PC-3 (cell line): ENCODE data around the gene DTNB. TPM values are rescaled to one million over a fixed set of nuclear protein-coding genes. Genes with fewer than 3 reads are reported as not detected.

ENCODE experiments used
- ATAC-seq: fragments of 200-7000 bp; cut with Tn5 transposase; 2 replicates; pipeline ENCODE4 v1.9.1; 2020; ENCODE audit warnings: mild to moderate bottlenecking, moderate library complexity
- BruUV-seq: library from RNA; stranded (reverse); fragments of 400-500 nt; replicated peaks from 2 replicates; lab custom pipeline; 2021; lab: Mats Ljungman, UMichigan
- CTCF ChIA-PET: fragments of 300-600 bp; sonication (Branson Sonifier 250); formaldehyde crosslinking; loops from one replicate; lab custom pipeline; 2022; ENCODE audit warnings: antibody characterized with exemption; lab: Charles Lee
- POLR2A ChIA-PET: fragments of 300-600 bp; sonication (Branson Sonifier 250); formaldehyde crosslinking; loops from one replicate; lab custom pipeline; 2022; ENCODE audit warnings: antibody characterized with exemption; ENCODE audit not compliant: unreplicated experiment; lab: Charles Lee
- DNase-seq: peaks from one replicate; pipeline ENCODE4 v3.0.0-alpha.2; 2015
- H2AFZ ChIP-seq: fragments of 300-600 bp; sonication (generic); 2 replicates; pipeline ENCODE4 v1.6.0; 2016; ENCODE audit warnings: antibody characterized with exemption, low read length
- H3F3A ChIP-seq: fragments of 300-600 bp; sonication (generic); one replicate; pipeline ENCODE4 v1.6.0; 2017; ENCODE audit warnings: antibody characterized with exemption, low read length, control low read depth, mild to moderate bottlenecking; ENCODE audit not compliant: unreplicated experiment
- H3K27ac ChIP-seq: fragments of 300-600 bp; sonication (generic); 2 replicates; pipeline ENCODE4 v1.5.1; 2016; ENCODE audit warnings: mild to moderate bottlenecking, low read length
- H3K27me3 ChIP-seq: fragments of 300-600 bp; sonication (generic); 2 replicates; pipeline ENCODE4 v1.6.1; 2016; ENCODE audit warnings: low read length, mixed read lengths
- H3K36me3 ChIP-seq: fragments of 300-600 bp; sonication (generic); 2 replicates; pipeline ENCODE4 v1.6.1; 2016; ENCODE audit warnings: low read depth, mixed run types, low read length, mixed read lengths
- H3K4me1 ChIP-seq: fragments of 300-600 bp; sonication (generic); 2 replicates; pipeline ENCODE4 v1.5.1; 2016; ENCODE audit warnings: low read length; ENCODE audit not compliant: insufficient read depth
- H3K4me2 ChIP-seq: fragments of 300-600 bp; sonication (generic); 2 replicates; pipeline ENCODE4 v1.6.0; 2016; ENCODE audit warnings: low read length
- H3K4me3 ChIP-seq: fragments of 300-600 bp; sonication (generic); 2 replicates; pipeline ENCODE4 v1.5.1; 2016; ENCODE audit warnings: mild to moderate bottlenecking, low read length, mixed read lengths
- H3K79me2 ChIP-seq: fragments of 300-600 bp; sonication (generic); 2 replicates; pipeline ENCODE4 v1.6.1; 2017; ENCODE audit warnings: low read length, mixed read lengths
- H3K9ac ChIP-seq: fragments of 300-600 bp; sonication (generic); 2 replicates; pipeline ENCODE4 v1.6.0; 2016; ENCODE audit warnings: mild to moderate bottlenecking, low read length
- H3K9me2 ChIP-seq: fragments of 300-600 bp; sonication (generic); replicated peaks from 2 replicates; pipeline ENCODE4 v1.6.1; 2016; ENCODE audit warnings: mixed run types, low read length, mixed read lengths
- H3K9me3 ChIP-seq: fragments of 300-600 bp; sonication (generic); 2 replicates; pipeline ENCODE4 v1.6.1; 2016; ENCODE audit warnings: low read length, mixed read lengths
- H4K20me1 ChIP-seq: fragments of 300-600 bp; sonication (generic); 2 replicates; pipeline ENCODE4 v1.6.1; 2016; ENCODE audit warnings: low read length, mixed read lengths
- EZH2 ChIP-seq: fragments of 300-600 bp; sonication (generic); IDR thresholded peaks from one replicate; pipeline ENCODE4 v1.6.1; 2017; ENCODE audit warnings: antibody characterized with exemption, mild to moderate bottlenecking, low read length; ENCODE audit not compliant: unreplicated experiment
- EZH2phosphoT487 ChIP-seq: fragments of 300-600 bp; sonication (generic); IDR thresholded peaks from 2 replicates; pipeline ENCODE4 v1.6.1; 2018; ENCODE audit warnings: mild to moderate bottlenecking, antibody characterized with exemption, low read length, borderline replicate concordance
- intact Hi-C: fragments of 100-400 bp; cut with micrococcal nuclease; formaldehyde crosslinking; loops from 2 replicates; pipeline ENCODE4 v1.9.0; 2023
- total RNA-seq: library from RNA; depleted of rRNA; stranded (reverse); fragments of >200 nt; gene quantifications from 2 replicates; pipeline ENCODE4 v1.2.3, GENCODE V29; 2014
- TF ChIP-seq, protein P1 (sequence below): fragments of 300-600 bp; sonication (generic); conservative IDR thresholded peaks from 2 replicates; pipeline ENCODE4 v1.5.1; 2017; ENCODE audit warnings: antibody characterized with exemption, low read depth, mild to moderate bottlenecking, low read length

DTNB gene
- total RNA-seq, 1 experiment from 2014 or later = 23.1 TPM

DNA sequence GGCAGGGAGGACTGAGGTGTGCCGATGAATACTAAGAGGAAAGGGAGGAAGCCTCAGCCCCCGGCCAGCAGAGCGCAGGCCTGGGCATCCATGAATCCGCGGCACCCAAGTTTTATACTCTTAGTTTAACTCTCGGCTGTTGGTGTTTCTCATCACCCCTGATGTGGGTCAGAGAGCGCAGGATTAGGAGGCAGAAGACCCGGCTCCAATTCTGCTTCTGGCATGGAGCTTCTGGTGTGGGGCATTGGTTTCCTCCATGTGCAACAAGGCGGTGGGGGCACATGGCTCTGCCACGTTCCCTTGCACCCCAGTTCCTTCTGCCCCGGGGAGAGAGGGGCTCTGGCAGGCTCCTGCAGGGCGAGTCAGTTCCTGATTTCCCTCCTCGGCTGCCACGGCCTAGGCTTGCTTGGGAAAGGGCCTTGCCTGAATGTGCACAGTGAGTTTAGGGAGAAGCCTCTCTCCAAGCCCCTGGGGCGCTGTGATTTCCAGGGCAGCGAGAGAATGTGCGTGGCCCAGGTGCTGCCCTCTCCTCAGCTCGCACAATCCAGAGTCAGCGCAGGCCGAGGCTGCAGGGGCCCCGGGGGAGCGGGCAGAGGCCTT lies 295.5 kb downstream of the DTNB start:
- CTCF ChIA-PET = interaction anchor here (1.2 kb wide), 1 partner anchor 16 kb away, joined by 16 read pairs; no protein-coding TSS in a partner anchor
- H3K27ac ChIP-seq = peak overlapping the region; percentile 82
- no TSS peak for BruUV-seq
- TF ChIP-seq, protein P1, sequence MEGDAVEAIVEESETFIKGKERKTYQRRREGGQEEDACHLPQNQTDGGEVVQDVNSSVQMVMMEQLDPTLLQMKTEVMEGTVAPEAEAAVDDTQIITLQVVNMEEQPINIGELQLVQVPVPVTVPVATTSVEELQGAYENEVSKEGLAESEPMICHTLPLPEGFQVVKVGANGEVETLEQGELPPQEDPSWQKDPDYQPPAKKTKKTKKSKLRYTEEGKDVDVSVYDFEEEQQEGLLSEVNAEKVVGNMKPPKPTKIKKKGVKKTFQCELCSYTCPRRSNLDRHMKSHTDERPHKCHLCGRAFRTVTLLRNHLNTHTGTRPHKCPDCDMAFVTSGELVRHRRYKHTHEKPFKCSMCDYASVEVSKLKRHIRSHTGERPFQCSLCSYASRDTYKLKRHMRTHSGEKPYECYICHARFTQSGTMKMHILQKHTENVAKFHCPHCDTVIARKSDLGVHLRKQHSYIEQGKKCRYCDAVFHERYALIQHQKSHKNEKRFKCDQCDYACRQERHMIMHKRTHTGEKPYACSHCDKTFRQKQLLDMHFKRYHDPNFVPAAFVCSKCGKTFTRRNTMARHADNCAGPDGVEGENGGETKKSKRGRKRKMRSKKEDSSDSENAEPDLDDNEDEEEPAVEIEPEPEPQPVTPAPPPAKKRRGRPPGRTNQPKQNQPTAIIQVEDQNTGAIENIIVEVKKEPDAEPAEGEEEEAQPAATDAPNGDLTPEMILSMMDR = no peak
- TF ChIP-seq EZH2 (no peak), EZH2phosphoT487 (no peak)
- H3K4me2 ChIP-seq = peak overlapping the region; percentile 88
- no peaks in the 10 kb centered on the region for H4K20me1 ChIP-seq
- H3K4me1 ChIP-seq = peaks cover 35% of the 10 kb centered on the region
- H3K27me3 ChIP-seq = no peaks in the 10 kb centered on the region
- H3F3A ChIP-seq = no peaks in the 10 kb centered on the region
- POLR2A ChIA-PET = no interaction called here
- intact Hi-C loops = loop anchor here (1.0 to 2.0 kb wide), 3 partner anchors 135 to 189 kb away; no protein-coding TSS in a partner anchor
- no peak overlapping the region for H2AFZ ChIP-seq
- no peak overlapping the region for H3K4me3 ChIP-seq
- no peak for DNase-seq
- H3K9me3 ChIP-seq = no peaks in the 10 kb centered on the region
- H3K9ac ChIP-seq = peak overlapping the region; percentile 55; the same call in 1 of the 2 replicates
- ATAC-seq = no peak
- H3K9me2 ChIP-seq = no peaks in the 10 kb centered on the region
- H3K79me2 ChIP-seq = no peaks in the 10 kb centered on the region
- H3K36me3 ChIP-seq = no peaks in the 10 kb centered on the region

DNA sequence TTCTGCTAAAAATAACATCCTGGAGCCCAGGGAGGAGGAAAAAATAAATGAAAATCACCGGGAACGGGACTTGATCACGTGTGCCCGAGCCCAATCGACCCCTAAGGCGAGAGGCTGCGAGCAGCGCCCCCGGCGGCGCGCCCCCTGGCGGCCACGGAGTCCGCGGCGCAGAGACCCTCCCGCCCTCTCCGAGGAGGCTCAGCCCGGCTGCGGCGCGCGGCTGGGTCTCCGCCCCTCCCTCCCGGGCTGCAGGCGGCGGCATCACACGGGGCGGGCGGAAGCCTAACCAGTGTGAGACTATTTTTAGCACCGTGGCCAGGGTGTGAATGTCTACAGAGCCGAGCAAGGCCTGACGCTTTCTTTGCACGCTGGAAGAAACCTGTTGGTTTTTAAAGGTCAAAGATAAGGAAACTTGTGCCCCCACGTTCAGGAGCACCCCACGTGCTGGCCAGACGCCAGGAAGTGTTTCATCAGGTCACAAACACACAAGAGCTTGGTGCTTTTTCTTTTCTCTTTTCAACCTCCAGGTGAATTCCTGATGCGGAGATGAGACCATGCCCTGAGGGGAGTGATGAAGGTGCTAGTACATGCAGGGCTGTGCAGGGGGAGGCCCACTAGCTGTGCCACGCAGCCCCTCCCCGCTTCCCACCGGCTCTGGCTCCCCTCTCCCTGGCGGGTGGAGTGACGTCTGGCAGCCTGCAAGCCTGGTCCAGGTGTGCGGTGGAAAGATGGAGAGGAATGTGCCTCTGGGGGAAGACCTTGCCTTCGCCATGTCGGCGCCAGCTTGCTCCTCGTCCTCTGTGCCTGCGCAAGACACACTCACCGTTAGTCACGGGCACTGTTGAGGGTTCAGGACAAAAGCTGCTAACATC lies 296.4 kb downstream of the DTNB start:
- H3K4me2 ChIP-seq = peak overlapping the region; percentile 88
- BruUV-seq = no TSS peak
- no peaks in the 10 kb centered on the region for H3K79me2 ChIP-seq
- no peaks in the 10 kb centered on the region for H4K20me1 ChIP-seq
- POLR2A ChIA-PET = interaction anchor here (0.6 kb wide), 1 partner anchor 136 kb away, joined by 6 read pairs; no protein-coding TSS in a partner anchor
- H3K27me3 ChIP-seq = no peaks in the 10 kb centered on the region
- H3K27ac ChIP-seq = peak overlapping the region; percentile 82
- no peaks in the 10 kb centered on the region for H3K9me3 ChIP-seq
- no peaks in the 10 kb centered on the region for H3K36me3 ChIP-seq
- no peaks in the 10 kb centered on the region for H3K9me2 ChIP-seq
- CTCF ChIA-PET = interaction anchor here (2.6 kb wide), 1 partner anchor 15 kb away, joined by 20 read pairs; no protein-coding TSS in a partner anchor
- peak; percentile 83 for DNase-seq
- H2AFZ ChIP-seq = peak overlapping the region; percentile 85
- no peaks in the 10 kb centered on the region for H3F3A ChIP-seq
- H3K9ac ChIP-seq = peak overlapping the region; percentile 55
- ATAC-seq = peak; percentile 91
- TF ChIP-seq EZH2phosphoT487 (0 out of 2 replicates have a peak, but pooled peaks have one; percentile 43), EZH2 (no peak)
- TF ChIP-seq, protein P1 = peak; percentile 96
- H3K4me1 ChIP-seq = peaks cover 35% of the 10 kb centered on the region
- intact Hi-C loops = loop anchor here (1.0 to 2.0 kb wide), 2 partner anchors 136 to 145 kb away; no protein-coding TSS in a partner anchor
- H3K4me3 ChIP-seq = peak overlapping the region; percentile 60
